Lung (tissue), 12 donors: Measurements from ENCODE around the gene CACNG5. TPM values are rescaled to one million over a fixed set of nuclear protein-coding genes. Genes with fewer than 3 reads are reported as not detected.

ENCODE experiments used
- ATAC-seq: fragments of 200-7000 bp; cut with Tn5 transposase; one replicate; pipeline ENCODE4 v1.9.1; 2020; ENCODE audit warnings: moderate number of reproducible peaks; ENCODE audit not compliant: insufficient read depth, low FRiP score
- DNase-seq, 3 donors: peaks; one replicate each; pipeline ENCODE4 v3.0.0-alpha.2; 2013 to 2017
- H3K27ac ChIP-seq, 2 donors: one replicate each; pipeline ENCODE4 v1.5.1; 2013; ENCODE audit warnings: mild to moderate bottlenecking in 2 of 2, moderate library complexity in 2 of 2, control low read depth in 1 of 2, inconsistent platforms in 1 of 2, low read depth in 1 of 2, low read length in 1 of 2
- H3K27me3 ChIP-seq, 3 donors: one replicate each; pipeline ENCODE4 v1.5.1; 2013; ENCODE audit warnings: low read length in 2 of 3; ENCODE audit not compliant: control insufficient read depth in 3 of 3, insufficient read depth in 3 of 3
- H3K36me3 ChIP-seq, 4 donors: one replicate each; pipeline ENCODE4 v1.5.1; 2013; ENCODE audit warnings: low read length in 4 of 4, mild to moderate bottlenecking in 1 of 4, moderate library complexity in 1 of 4; ENCODE audit not compliant: control insufficient read depth in 4 of 4, insufficient read depth in 4 of 4
- H3K4me1 ChIP-seq, 5 donors: one replicate each; pipeline ENCODE4 v1.5.1; 2013; ENCODE audit warnings: low read length in 5 of 5, mild to moderate bottlenecking in 2 of 5, moderate library complexity in 1 of 5; ENCODE audit not compliant: control insufficient read depth in 5 of 5, insufficient read depth in 5 of 5
- H3K4me3 ChIP-seq: one replicate; pipeline ENCODE4 v1.5.1; 2013; ENCODE audit warnings: mild to moderate bottlenecking, control low read depth, moderate library complexity
- H3K9ac ChIP-seq, 2 donors: one replicate each; pipeline ENCODE4 v1.5.1; 2013; ENCODE audit warnings: low read length in 2 of 2, control low read depth in 1 of 2; ENCODE audit not compliant: insufficient read depth in 1 of 2
- H3K9me3 ChIP-seq, 4 donors: one replicate each; pipeline ENCODE4 v1.5.1; 2013; ENCODE audit warnings: low read length in 3 of 4, mild to moderate bottlenecking in 1 of 4, moderate library complexity in 1 of 4; ENCODE audit not compliant: control insufficient read depth in 4 of 4, insufficient read depth in 3 of 4
- CTCF ChIP-seq: IDR thresholded peaks from 2 replicates; pipeline ENCODE4 v1.5.1; 2012; ENCODE audit warnings: mild to moderate bottlenecking; ENCODE audit errors: control extremely low read depth, extremely low read depth
- WGBS, 2 donors: extraction: QIAGEN DNeasy Blood & Tissue Kit; methylation state at CpG; one replicate each; pipeline ENCODE4 v1.1.7; 2013; 5-methylcytosine and 5-hydroxymethylcytosine counted together
- polyA plus RNA-seq, 2 donors: library from polyadenylated mRNA; stranded (reverse); fragments of 200-250 nt; gene quantifications; one replicate each; pipeline ENCODE4 v1.2.1, GENCODE V29; 2013
- total RNA-seq, 2 donors: library from RNA; depleted of rRNA in 1 of 2; stranded (reverse); fragments of >200 nt in 1 of 2; gene quantifications; one replicate each; pipeline ENCODE4 v1.2.1, GENCODE V29; 2014 to 2021
- donor health status: control.
- donor health status: control.
- donor health status: Bipolar disorder and iron deficiency.
- donor health status: healthy.
- donor health status: DM: yes; HTN: yes; CAD: no.

Gene CACNG5
- total and polyA plus RNA-seq, 4 donors, result not detected

- Histone ChIP-seq H3K27ac (no peak overlapping the region), H3K27me3 (peaks cover 0 to 6% (median 0%) of the 10 kb centered on the region in 3 donors), H3K36me3 (no peaks in the 10 kb centered on the region), H3K4me3 (no peak overlapping the region), H3K9me3 (peaks cover 0 to 3% (median 1%) of the 10 kb centered on the region in 4 donors), H3K9ac (no peak overlapping the region), H3K4me1 (no peaks in the 10 kb centered on the region)
- TF ChIP-seq CTCF, result no peak
- no peak for DNase-seq
- 91 to 92% methylated on average over 11 of the region's 11 CpGs for WGBS, 2 donors
- ATAC-seq, result no peak
These were observed 80.9 kb downstream of the CACNG5 start for GRCh38 chr17:66915792-66916191.

- no peak overlapping the region for H3K4me3 ChIP-seq
- no peak for TF ChIP-seq CTCF
- no peak overlapping the region for H3K9ac ChIP-seq
- 97 to 100% methylated on average over 1 of the region's 1 CpG for WGBS, 2 donors
- DNase-seq (no peak), ATAC-seq (no peak)
- no peaks in the 10 kb centered on the region for H3K36me3 ChIP-seq
- H3K27ac ChIP-seq, result no peak overlapping the region
- H3K27me3 ChIP-seq, result peaks cover 0 to 6% (median 0%) of the 10 kb centered on the region in 3 donors
- H3K4me1 ChIP-seq, result no peaks in the 10 kb centered on the region
- H3K9me3 ChIP-seq, result peaks cover 0 to 7% (median 2%) of the 10 kb centered on the region in 4 donors
These were observed 82.0 kb downstream of the CACNG5 start for GRCh38 chr17:66916946-66917345.

- no peak overlapping the region for H3K27ac ChIP-seq
- no peaks in the 10 kb centered on the region for H3K36me3 ChIP-seq
- H3K4me3 ChIP-seq, result no peak overlapping the region
- ATAC-seq, result no peak
- TF ChIP-seq CTCF, result no peak
- peaks cover 0 to 8% (median 2%) of the 10 kb centered on the region in 4 donors for H3K9me3 ChIP-seq
- DNase-seq, result no peak
- no peak overlapping the region for H3K9ac ChIP-seq
- H3K4me1 ChIP-seq, result no peaks in the 10 kb centered on the region
- H3K27me3 ChIP-seq, result peaks cover 0 to 6% (median 0%) of the 10 kb centered on the region in 3 donors
- 88 to 95% methylated on average over 12 of the region's 12 CpGs for WGBS, 2 donors
These were observed 84.0 kb downstream of the CACNG5 start for GRCh38 chr17:66918896-66919295.

- Histone ChIP-seq H3K27ac (no peak overlapping the region), H3K27me3 (peaks cover 0 to 4% (median 0%) of the 10 kb centered on the region in 3 donors), H3K4me3 (no peak overlapping the region), H3K9me3 (peaks cover 0 to 8% (median 2%) of the 10 kb centered on the region in 4 donors), H3K36me3 (no peaks in the 10 kb centered on the region), H3K9ac (no peak overlapping the region), H3K4me1 (no peaks in the 10 kb centered on the region)
- ATAC-seq, result no peak
- 72 to 88% methylated on average over 9 of the region's 9 CpGs for WGBS, 2 donors
- DNase-seq, result no peak
- TF ChIP-seq CTCF, result no peak
These were observed 85.5 kb downstream of the CACNG5 start for GRCh38 chr17:66920435-66920834.
